HFFc6 (cell line): ENCODE measurements around the gene NEDD9. TPM values are rescaled to one million over a fixed set of nuclear protein-coding genes. Genes with fewer than 3 reads are reported as not detected.
A peak's percentile ranks its signal among the peaks of the same experiment; 100 is the strongest.

Experiments used
- DNase-seq: peaks from one replicate; pipeline ENCODE4 v3.0.0-alpha.2; 2018
- H3K27ac Mint-ChIP-seq: 2 replicates; pipeline ENCODE4 v1.8.0; 2020; ENCODE audit warnings: mild to moderate bottlenecking, mixed read lengths
- H3K27me3 Mint-ChIP-seq: 2 replicates; pipeline ENCODE4 v1.8.0; 2021; ENCODE audit warnings: mild to moderate bottlenecking, moderate library complexity, mixed read lengths; ENCODE audit not compliant: insufficient read depth
- H3K36me3 Mint-ChIP-seq: 2 replicates; pipeline ENCODE4 v1.8.0; 2021; ENCODE audit warnings: low read depth, mixed read lengths
- H3K4me1 Mint-ChIP-seq: 2 replicates; pipeline ENCODE4 v1.8.0; 2020; ENCODE audit warnings: low read depth, mixed read lengths
- H3K4me3 Mint-ChIP-seq: 2 replicates; pipeline ENCODE4 v1.8.0; 2020; ENCODE audit warnings: mild to moderate bottlenecking, moderate library complexity, mixed read lengths
- H3K9me3 Mint-ChIP-seq: 2 replicates; pipeline ENCODE4 v1.8.0; 2020; ENCODE audit warnings: mild to moderate bottlenecking, mixed read lengths
- total RNA-seq, 6 experiments: library from RNA; stranded (reverse); fragmentation: NEBNext Ultra II Directional; extraction: Animal tissue kit (Norgen Biotek cat#: 25700); gene quantifications; 2 replicates in 1 of 6; 3 replicates in 5 of 6; pipeline ENCODE4 v1.2.3, GENCODE V29; 2021
- TF ChIP-seq, protein P1 (sequence below): fragments of 200-600 bp; sonication (generic); IDR thresholded peaks from 2 replicates; pipeline ENCODE4 v1.5.0; 2021; ENCODE audit warnings: antibody characterized with exemption, mild to moderate bottlenecking

NEDD9 gene
- total RNA-seq, 6 experiments from 2014 or later: 10.3 to 19.9 (median 12.6) TPM

DNA sequence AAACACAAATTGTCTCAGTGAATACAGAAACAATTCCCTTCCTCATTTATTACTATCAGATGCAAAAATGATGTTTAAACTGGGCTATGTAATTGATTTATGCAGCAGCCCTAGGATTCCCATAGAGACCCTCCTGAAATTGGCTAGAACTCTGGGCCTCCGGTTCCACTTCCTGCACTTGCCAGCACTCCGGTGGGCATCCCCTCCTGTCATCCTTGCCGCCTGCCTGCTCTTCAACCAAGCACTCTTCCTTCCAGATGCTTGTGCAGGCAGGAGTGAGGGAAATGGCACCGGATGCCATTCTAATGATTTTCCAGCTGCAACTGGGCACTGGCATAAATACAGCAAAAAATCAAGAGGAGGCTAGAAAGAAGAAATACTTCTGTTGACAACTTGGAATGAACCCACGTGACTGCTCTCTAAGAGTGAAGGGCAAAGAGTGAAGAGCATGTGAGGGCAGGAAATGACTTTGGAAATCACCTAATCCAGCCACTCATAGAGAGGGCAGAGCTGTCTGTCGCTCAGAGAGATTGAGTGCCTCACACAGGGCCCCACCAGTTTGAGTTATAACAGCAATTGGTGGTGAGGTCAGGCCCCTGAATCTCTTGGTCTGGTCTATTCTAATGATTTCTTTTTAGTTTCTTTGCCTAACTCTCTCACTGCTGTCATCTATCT, 3.7 kb upstream of the NEDD9 start:
- H3K9me3 Mint-ChIP-seq: no peaks in the 10 kb centered on the region
- peaks cover 18% of the 10 kb centered on the region for H3K4me1 Mint-ChIP-seq
- no peaks in the 10 kb centered on the region for H3K36me3 Mint-ChIP-seq
- TF ChIP-seq, protein P1, sequence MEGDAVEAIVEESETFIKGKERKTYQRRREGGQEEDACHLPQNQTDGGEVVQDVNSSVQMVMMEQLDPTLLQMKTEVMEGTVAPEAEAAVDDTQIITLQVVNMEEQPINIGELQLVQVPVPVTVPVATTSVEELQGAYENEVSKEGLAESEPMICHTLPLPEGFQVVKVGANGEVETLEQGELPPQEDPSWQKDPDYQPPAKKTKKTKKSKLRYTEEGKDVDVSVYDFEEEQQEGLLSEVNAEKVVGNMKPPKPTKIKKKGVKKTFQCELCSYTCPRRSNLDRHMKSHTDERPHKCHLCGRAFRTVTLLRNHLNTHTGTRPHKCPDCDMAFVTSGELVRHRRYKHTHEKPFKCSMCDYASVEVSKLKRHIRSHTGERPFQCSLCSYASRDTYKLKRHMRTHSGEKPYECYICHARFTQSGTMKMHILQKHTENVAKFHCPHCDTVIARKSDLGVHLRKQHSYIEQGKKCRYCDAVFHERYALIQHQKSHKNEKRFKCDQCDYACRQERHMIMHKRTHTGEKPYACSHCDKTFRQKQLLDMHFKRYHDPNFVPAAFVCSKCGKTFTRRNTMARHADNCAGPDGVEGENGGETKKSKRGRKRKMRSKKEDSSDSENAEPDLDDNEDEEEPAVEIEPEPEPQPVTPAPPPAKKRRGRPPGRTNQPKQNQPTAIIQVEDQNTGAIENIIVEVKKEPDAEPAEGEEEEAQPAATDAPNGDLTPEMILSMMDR: no peak
- no peak for DNase-seq
- H3K4me3 Mint-ChIP-seq: no peak overlapping the region
- H3K27me3 Mint-ChIP-seq: peaks cover 2% of the 10 kb centered on the region
- no peak overlapping the region for H3K27ac Mint-ChIP-seq

DNA sequence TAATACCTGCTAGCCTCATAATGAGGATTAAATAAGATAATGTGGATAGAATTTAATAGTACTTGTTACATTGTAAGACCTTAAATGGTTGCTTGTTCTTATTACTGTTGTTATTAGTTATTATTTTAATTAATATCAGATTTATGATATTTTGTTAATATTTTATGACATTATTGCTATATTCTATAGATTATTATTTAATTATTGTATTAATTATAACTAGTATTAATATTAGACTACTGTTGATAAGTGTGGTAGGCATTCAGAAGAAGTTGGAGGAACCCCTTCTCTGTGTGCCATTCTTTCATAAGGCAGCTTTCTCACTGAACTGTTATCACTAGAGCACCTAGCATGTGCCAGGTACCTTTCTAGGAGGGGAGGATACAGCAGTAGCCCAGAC, 2.6 kb upstream of the NEDD9 start:
- H3K36me3 Mint-ChIP-seq: no peaks in the 10 kb centered on the region
- DNase-seq: no peak
- H3K27ac Mint-ChIP-seq: no peak overlapping the region
- no peak overlapping the region for H3K4me3 Mint-ChIP-seq
- no peaks in the 10 kb centered on the region; the same call in none of the 2 replicates for H3K27me3 Mint-ChIP-seq
- peaks cover 29% of the 10 kb centered on the region for H3K4me1 Mint-ChIP-seq
- TF ChIP-seq, protein P1: no peak
- H3K9me3 Mint-ChIP-seq: no peaks in the 10 kb centered on the region

DNA sequence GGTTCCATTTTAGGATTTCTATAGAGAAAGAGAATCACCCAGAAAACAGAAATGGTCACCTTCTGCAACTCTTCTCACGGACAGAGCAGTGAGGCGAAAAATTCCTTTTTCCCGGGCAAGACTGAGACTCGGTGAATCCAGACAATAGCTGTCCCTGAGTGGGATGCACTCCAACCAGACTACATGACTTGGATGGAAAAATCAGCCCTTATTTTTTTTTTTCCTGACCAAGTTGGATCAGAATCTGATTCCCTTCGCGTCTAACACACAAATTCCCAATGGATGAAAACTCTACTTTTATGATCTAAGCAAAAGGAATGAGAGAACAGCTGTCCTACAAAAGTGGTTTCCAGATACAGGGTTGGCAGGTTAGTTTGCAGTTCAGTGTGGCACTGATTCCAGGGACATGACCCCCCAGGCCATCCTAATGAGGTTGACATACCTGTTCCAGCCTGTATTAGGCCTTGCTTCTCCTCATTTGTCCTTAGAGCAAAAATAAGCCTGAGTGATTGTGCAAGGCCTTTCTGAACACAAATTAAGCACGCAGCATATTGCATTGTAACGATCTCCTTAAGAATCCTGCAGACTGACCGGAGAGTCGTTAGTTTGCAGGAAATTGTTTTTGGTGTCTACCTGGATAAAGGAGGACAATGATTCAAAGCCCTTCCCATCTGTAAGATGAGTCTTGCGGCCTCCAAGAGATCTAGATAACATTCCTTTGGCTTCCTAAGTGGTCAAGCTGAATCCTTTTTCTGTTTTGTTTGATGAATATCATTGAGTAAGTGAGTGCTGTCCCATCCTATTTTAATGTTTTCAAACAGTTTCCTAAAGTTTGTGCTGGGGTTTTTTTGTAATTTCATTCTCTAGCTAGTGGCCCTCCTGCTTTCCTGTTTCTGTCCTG, 1.5 kb upstream of the NEDD9 start:
- peak overlapping the region; percentile 93 for H3K4me3 Mint-ChIP-seq
- H3K9me3 Mint-ChIP-seq: no peaks in the 10 kb centered on the region
- 0 out of 2 replicates have a peak overlapping the region, but pooled peaks have one; percentile 97 for H3K27ac Mint-ChIP-seq
- DNase-seq: no peak
- TF ChIP-seq, protein P1: no peak
- peaks cover 40% of the 10 kb centered on the region for H3K4me1 Mint-ChIP-seq
- no peaks in the 10 kb centered on the region for H3K36me3 Mint-ChIP-seq
- no peaks in the 10 kb centered on the region; the same call in none of the 2 replicates for H3K27me3 Mint-ChIP-seq

DNA sequence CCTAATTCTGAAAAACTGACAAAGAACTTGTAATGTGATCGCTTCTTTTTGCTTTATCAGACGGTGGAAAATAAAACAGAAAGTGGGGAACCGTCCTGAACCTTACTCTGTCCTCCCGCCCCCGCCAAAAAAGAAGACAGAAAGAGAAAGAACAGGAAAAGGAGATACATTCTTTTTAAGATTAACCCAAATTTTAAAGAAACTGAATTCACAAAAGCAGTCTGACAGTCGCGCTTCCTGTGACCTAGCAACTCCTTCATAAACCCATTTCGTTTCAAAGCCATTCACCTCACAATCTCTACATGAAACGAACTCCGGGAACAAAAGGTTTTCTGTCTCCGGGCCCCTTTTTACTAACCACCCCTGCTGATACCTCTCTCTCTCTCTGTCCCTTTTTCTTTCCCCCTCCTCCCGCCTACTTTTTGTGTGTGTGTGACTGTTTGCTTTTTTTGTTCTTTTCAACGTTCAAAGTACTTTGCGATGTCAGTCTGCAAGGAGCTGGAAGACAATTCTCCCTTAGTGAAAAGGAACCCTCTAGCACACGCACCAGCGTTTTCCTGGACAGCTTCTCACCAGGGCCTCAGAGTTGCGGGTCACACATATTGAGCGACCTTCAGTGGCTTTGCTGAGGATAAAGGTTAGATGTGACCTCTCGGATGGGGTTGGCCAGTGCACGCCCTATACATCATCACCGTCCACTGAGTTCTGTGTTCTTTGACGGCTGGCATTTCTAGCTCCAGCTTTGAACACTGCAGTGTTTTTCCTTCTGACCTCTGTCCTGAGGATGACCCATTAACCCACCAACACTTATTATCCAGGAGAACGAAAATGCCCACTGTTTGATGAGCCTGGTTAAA, 530 bp upstream of the NEDD9 start:
- Mint-ChIP-seq H3K4me3 (peak overlapping the region; percentile 93), H3K36me3 (peaks cover under 1% of the 10 kb centered on the region; the same call in 1 of the 2 replicates), H3K27ac (peak overlapping the region; percentile 97), H3K4me1 (peaks cover 50% of the 10 kb centered on the region), H3K9me3 (no peaks in the 10 kb centered on the region), H3K27me3 (no peaks in the 10 kb centered on the region; the same call in none of the 2 replicates)
- TF ChIP-seq, protein P1: no peak
- DNase-seq: peak; percentile 25

DNA sequence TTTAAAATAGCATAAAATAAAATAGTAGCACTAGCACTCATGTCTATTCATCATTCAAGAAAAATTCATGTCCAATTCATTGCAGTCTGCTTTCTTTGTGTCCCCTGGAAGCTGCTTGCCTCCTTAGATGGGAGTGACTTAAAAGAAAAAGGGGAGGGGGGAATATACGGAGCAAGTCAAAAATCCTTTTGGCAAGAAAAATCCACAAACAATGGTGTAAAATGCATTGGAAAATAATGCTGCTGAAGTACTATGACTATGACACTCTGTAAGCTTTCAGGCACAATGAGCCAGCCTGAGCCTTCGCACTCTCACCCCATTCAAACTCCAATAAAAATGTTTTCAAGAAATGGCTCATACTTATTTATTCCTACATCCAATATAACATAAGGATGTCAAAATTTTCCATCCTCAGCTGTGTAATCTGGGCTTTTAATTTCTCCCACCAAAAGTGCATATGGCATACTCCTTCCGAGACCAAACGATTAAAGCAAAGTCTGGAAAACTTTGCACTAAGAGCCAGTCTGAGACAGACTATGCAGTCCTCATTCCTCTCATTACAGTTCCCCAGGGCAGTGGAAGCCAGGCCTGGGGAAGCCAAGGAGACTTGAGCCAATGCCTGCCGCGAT, 790 bp downstream of the NEDD9 start:
- Mint-ChIP-seq H3K27me3 (no peaks in the 10 kb centered on the region; the same call in none of the 2 replicates), H3K9me3 (no peaks in the 10 kb centered on the region), H3K27ac (peak overlapping the region; percentile 97), H3K4me1 (peaks cover 59% of the 10 kb centered on the region), H3K36me3 (peaks cover 7% of the 10 kb centered on the region; the same call in 1 of the 2 replicates), H3K4me3 (peak overlapping the region; percentile 93)
- TF ChIP-seq, protein P1: no peak
- DNase-seq: peak; percentile 62
